BE2C (cell line): Measurements from ENCODE around the gene VPS8.
A peak's percentile ranks its signal among the peaks of the same experiment; 100 is the strongest.

Experiments used
- DNase-seq: peaks from one replicate; pipeline ENCODE4 v3.0.0-alpha.2; 2020
- H3K27me3 ChIP-seq: fragments of 250-450 bp; sonication (Bioruptor Pico); 2 replicates; pipeline ENCODE4 v1.5.1; 2020; ENCODE audit warnings: mild to moderate bottlenecking
- H3K36me3 ChIP-seq: fragments of 250-450 bp; sonication (Bioruptor Pico); 2 replicates; pipeline ENCODE4 v1.5.1; 2020; ENCODE audit warnings: mild to moderate bottlenecking
- H3K4me1 ChIP-seq: fragments of 250-450 bp; sonication (Bioruptor Pico); 2 replicates; pipeline ENCODE4 v1.5.1; 2020
- H3K4me3 ChIP-seq: 2 replicates; pipeline ENCODE4 v1.5.1; 2011; ENCODE audit warnings: low read depth, low read length
- H3K9me3 ChIP-seq: fragments of 250-450 bp; sonication (Bioruptor Pico); 2 replicates; pipeline ENCODE4 v1.5.1; 2020
- CTCF ChIP-seq: IDR thresholded peaks from 2 replicates; pipeline ENCODE4 v1.5.1; 2012; ENCODE audit warnings: mild to moderate bottlenecking, low read depth, low read length

Gene VPS8

GRCh38 chr3:185060655-185061054, 248.7 kb downstream of the VPS8 start:
- no peaks in the 10 kb centered on the region for H3K4me1 ChIP-seq

GRCh38 chr3:185062191-185062590, 250.2 kb downstream of the VPS8 start:
- TF ChIP-seq CTCF, result no peak
- no peaks in the 10 kb centered on the region for H3K27me3 ChIP-seq

More at GRCh38 chr3:185060655-185061054, 248.7 kb downstream of the VPS8 start:
- DNase-seq, result no peak
- H3K27me3 ChIP-seq, result no peaks in the 10 kb centered on the region
- no peak for TF ChIP-seq CTCF
- no peaks in the 10 kb centered on the region for H3K36me3 ChIP-seq
- no peak overlapping the region for H3K4me3 ChIP-seq
- H3K9me3 ChIP-seq, result no peaks in the 10 kb centered on the region

DNA sequence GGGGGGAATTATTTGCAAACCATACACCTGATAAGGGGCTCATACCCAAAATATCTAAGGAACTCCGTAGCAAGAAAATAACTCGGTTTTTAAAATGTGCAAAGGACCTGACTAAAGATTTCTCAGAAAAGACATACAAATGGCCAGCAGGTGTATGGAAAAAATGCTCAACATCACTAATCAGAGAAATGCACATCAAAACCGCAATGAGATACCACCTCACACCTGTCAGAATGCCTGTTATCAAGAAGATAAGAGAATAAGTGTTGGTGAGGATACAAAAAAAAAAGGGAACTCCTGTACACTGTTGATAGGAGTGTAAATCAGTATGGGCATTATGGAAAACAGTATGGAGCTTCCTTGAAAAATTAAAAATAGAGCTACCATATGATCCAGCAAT, 251.5 kb downstream of the VPS8 start:
- Histone ChIP-seq H3K9me3 (no peaks in the 10 kb centered on the region), H3K4me1 (no peaks in the 10 kb centered on the region), H3K27me3 (no peaks in the 10 kb centered on the region), H3K4me3 (no peak overlapping the region), H3K36me3 (no peaks in the 10 kb centered on the region)
- TF ChIP-seq CTCF, result no peak
- no peak for DNase-seq

More at GRCh38 chr3:185062191-185062590, 250.2 kb downstream of the VPS8 start:
- Histone ChIP-seq H3K4me1 (no peaks in the 10 kb centered on the region), H3K9me3 (no peaks in the 10 kb centered on the region), H3K36me3 (no peaks in the 10 kb centered on the region), H3K4me3 (no peak overlapping the region)
- DNase-seq, result no peak

DNA sequence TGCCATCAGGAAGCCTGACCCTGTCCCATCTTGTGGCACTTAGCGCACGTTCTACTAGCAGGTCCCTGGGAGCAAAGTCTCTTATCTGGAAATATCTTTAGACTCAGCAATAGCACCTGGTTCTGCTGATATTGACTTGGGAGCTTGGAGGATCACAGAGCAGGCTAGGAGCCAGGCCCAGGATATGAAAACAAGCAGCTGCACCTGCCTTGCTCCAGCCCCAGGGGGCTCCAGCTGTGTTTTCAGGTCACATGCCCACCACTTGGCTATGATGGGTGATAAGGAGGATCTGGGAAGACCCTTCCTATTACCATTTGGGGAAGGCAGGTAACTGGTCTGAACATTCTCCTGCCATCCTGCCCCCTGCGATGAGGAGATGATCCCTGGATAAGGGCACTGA, 253.1 kb downstream of the VPS8 start:
- Histone ChIP-seq H3K27me3 (no peaks in the 10 kb centered on the region), H3K4me3 (no peak overlapping the region), H3K36me3 (no peaks in the 10 kb centered on the region), H3K4me1 (no peaks in the 10 kb centered on the region), H3K9me3 (no peaks in the 10 kb centered on the region)
- TF ChIP-seq CTCF, result peak; percentile 35
- DNase-seq, result no peak

- TF ChIP-seq CTCF, result no peak
- no peaks in the 10 kb centered on the region for H3K9me3 ChIP-seq
- no peaks in the 10 kb centered on the region for H3K4me1 ChIP-seq
- H3K4me3 ChIP-seq, result no peak overlapping the region
- no peak for DNase-seq
- no peaks in the 10 kb centered on the region for H3K36me3 ChIP-seq
- H3K27me3 ChIP-seq, result no peaks in the 10 kb centered on the region
Observed at GRCh38 chr3:185066251-185066650, 254.3 kb downstream of the VPS8 start.

DNA sequence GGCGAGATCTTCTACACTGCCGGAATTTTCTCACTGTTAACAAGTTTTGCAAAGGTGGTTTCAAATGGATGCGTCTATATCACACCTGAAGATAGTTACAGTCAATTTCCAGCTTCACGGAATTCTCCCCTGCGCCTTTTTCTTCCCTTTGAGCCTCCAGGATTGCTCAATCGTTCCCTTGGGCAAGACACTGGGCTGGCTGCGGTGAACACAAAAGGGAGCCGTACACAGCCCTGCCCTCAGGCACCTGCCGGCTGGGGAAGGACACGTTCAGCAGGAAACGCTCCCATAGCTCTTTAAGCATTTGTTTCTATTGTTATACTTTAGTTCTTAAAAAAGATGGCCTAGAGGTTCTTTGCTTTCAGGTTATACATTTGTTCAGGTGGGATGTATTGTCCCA, 255.2 kb downstream of the VPS8 start:
- Histone ChIP-seq H3K4me1 (no peaks in the 10 kb centered on the region), H3K27me3 (no peaks in the 10 kb centered on the region), H3K36me3 (no peaks in the 10 kb centered on the region), H3K4me3 (no peak overlapping the region), H3K9me3 (no peaks in the 10 kb centered on the region)
- no peak for DNase-seq
- no peak for TF ChIP-seq CTCF
